HG03378 (cell line): ENCODE measurements around the gene THRSP.
"Not testable (repeated sequence)": the region's sequence is repeated elsewhere in the genome, so short reads cannot be mapped to it uniquely, and the experiment has no call there.

Experiments
- ATAC-seq: cut with Tn5 transposase; IDR thresholded peaks from one replicate; pipeline ENCODE4 v1.9.1; 2021; ENCODE audit warnings: mild to moderate bottlenecking, moderate library complexity; ENCODE audit not compliant: unreplicated experiment

The THRSP gene

DNA sequence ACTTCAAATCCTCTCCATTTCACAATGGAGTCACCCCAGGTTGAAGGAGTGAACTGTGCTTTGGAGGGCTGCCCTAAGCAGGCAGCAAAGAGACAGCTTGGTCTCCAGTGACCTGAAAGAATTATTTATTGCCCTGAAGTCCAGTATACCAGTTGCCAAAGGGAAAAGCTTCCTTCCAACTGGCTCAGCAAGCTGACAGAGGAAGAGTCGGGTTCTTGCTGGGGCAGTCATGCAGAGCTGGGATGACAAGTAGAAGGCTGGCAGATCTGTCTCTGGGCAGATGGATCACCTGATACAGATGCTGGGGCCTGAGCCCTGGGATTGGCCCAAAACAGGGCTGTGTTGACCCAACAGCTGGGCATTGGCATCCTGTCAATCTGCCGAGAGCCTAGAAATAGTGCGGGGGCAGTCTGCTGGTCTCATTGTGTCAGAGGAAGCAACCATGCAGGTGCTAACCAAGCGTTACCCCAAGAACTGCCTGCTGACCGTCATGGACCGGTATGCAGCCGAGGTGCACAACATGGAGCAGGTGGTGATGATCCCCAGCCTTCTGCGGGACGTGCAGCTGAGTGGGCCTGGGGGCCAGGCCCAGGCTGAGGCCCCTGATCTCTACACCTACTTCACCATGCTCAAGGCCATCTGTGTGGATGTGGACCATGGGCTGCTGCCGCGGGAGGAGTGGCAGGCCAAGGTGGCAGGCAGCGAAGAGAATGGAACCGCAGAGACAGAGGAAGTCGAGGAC is at the start of gene THRSP:
Gene THRSP, plus strand, starts transcription at position 422 of the 742 bp plus-strand sequence. Its CDS starts 21 bp downstream, at position 443.
- no peak for ATAC-seq

DNA sequence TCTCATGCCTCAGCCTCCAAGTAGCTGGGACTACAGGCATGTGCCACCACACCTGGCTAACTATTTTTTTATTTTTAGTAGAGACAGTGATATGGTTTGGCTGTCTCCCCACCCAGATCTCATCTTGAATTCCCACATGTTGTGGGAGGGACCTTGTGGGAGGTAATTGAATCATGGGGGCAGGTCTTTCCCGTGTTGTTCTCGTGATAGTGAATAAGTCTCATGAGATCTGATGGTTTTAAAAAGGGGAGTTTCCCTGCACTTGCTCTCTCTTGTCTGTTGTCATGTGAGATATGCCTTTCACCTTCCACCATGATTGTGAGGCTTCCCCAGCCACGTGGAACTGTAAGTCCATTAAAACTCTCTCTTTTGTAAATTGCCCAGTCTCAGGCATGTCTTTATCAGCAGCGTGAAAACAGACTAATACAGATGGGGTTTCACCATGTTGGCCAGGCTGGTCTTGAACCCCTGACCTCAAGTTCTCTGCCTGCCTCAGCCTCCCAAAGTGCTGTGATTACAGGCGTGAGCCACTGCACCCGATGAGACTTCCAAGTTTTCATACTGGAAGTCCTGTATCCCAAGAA is 48.6 kb upstream of the THRSP start:
- ATAC-seq = not testable (repeated sequence)

DNA sequence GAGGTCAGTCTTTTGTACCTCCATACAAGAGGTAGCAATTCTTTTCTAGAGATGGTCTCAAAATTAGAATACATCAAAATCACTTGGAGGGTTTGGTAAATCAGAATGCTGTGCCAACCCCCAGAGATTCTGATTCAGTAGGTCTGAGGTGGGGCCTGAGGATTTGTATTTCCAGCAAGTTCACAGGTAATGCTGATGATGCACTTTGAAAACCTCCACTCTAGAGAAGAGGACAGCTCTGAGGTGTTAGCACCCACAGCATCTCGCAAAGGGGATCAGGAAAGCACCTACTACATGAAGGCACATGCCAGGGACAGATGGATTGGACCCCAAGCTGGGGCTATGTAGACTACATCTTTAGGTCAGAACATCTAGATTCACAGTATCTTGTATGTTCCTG is 47.8 kb upstream of the THRSP start:
- ATAC-seq = no peak

GRCh38 chr11:78019808-78020207 is 43.9 kb upstream of the THRSP start:
- no peak for ATAC-seq

GRCh38 chr11:78020246-78020645 is 43.4 kb upstream of the THRSP start:
- ATAC-seq = no peak

DNA sequence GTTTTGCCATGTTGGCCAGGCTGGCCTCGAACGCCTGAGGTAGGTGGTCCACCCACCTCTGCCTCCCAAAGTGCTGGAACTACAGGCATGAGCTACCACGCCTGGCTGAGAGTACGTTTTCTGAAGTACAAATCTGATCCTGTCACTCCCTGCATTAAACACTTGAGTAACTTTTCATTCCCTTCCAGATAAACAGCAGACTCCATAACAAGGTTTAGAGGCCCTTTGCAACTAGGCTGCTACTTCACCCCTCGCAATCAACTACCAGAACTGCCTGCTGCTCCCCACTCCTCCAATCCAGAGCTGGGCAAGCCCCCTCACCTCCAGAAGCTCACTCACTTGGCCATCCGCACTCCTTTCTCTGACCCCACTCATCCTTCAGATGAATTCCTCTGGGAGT is 42.0 kb upstream of the THRSP start:
- ATAC-seq = no peak

GRCh38 chr11:78022397-78023396 is 41.0 kb upstream of the THRSP start, which contains the start of gene KCTD14:
KCTD14 (minus strand) TSS chr11:78023276; CDS start chr11:78023249, 27 bp downstream.
- ATAC-seq = no peak

DNA sequence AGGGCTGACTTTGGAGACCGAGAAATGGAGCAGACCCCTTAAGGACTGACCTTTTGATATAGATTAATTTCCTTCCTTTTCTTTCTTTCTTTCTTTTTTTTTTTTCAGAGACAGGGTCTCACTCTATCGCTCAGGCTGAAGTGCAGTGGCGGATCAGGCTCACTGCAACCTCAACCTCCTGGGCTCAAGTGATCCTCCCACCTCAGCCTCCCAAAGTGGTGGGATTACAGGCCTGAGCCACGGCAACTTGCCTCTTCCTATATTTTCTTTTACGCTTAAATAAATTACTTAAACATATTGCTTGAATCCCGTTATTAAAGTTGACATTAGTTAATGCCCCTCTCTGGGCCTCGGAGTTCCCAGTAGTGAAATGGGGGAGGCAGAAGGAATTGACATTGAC is 40.2 kb upstream of the THRSP start:
- ATAC-seq = no peak

- ATAC-seq = no peak
Measured at GRCh38 chr11:78025378-78025777, 38.3 kb upstream of the THRSP start.

DNA sequence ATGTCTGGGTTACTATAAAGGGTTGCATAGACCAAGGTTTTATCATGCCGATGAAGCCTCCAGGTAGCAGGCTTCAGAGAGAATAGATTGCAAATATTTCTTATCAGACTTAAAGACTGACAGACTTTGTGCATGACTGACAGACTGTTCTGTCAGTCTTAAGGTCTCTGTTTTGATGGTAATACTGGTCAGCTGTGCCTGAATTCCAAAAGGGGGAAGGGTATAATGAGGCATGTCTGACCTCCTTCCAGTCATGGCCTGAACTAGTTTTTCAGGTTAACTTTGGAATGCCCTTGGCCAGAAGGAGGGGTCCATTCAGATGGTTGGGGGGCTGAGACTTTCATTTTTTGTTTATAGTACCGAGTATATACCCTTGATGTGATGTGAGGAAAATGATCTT is 35.9 kb upstream of the THRSP start:
- ATAC-seq = no peak

DNA sequence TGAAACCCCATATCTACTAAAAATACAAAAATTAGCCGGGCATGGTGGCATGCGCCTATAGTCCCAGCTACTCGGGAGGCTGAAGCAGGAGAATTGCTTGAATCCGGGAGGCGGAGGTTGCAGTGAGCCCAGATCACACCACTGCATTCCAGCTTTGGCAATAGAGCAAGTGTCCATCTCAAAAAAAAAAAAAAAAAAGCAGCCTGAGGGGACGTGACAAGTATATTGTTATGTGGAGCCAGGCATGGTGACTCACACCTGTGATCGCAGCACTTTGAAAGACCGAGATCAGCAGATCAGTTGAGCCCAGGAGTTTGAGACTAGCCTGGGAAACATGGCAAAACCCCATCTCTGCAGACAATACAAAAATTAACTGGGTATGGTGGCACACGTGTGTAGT is 35.2 kb upstream of the THRSP start:
- ATAC-seq = not testable (repeated sequence)

DNA sequence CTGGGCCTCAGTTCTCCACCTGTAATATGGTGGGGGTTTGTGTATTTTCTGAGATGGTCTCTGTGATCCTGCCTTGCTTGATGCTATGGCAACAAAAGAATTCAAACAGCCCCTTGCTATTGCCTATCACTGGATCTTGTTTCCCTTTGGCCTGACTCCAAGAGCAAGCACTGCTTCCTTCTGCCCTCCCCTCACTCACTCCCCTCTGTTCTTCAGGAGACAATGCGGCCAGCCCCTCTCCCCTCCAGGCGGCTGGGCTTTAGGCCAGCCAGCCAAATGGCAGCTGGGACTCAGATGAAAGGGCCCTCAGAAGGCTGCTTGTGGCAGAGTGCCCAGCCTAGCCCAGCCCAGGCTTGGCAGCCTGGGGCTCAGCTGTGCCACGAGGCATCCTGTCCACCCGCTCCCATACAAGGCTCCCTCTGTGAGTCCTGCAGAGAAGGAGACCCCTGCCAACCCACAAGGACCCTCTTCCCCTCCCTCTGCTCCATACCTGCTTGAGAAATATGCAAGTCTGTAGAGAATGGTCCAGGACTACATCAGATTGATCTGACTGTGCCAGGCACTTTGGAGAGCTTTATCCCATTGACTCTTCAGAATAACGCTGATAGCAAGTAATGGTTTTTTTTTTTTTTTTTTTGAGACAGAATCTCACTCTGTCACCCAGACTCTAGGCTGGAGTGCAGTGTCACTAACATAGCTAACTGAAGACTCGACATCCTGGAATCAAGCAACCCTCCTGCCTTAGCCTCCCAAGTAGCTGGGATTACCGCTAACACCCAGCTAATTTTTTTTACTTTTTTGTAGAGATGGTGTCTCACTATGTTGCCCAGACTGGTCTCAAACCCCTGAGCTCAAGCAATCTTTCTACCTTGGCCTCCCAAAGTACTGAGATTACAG is 33.0 kb upstream of the THRSP start:
- no peak for ATAC-seq

- peak; percentile 85 for ATAC-seq
Measured at GRCh38 chr11:78031629-78032028, 32.0 kb upstream of the THRSP start.

- no peak for ATAC-seq
Measured at GRCh38 chr11:78032090-78032489, 31.6 kb upstream of the THRSP start.

GRCh38 chr11:78033040-78033439 is 30.6 kb upstream of the THRSP start:
- ATAC-seq = no peak

DNA sequence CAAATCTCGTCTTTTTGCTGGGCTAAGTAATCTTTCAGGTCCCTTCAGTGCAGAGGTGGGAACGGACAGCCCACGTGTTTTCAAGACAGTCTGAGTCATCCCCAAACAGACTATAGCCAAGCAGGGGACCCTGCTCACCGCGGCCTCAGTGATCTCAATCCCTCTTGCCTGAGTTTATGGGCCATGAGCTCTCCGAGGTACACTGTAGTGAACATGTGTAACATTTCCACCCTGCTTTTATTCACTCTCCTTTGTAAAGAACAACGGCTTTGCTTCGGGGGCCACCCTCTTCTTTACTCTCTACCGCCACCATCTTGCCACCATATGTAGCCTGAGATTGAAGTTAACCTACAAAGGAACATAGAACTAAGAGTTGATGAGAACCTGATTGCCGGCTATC is 29.0 kb upstream of the THRSP start:
- ATAC-seq = no peak

DNA sequence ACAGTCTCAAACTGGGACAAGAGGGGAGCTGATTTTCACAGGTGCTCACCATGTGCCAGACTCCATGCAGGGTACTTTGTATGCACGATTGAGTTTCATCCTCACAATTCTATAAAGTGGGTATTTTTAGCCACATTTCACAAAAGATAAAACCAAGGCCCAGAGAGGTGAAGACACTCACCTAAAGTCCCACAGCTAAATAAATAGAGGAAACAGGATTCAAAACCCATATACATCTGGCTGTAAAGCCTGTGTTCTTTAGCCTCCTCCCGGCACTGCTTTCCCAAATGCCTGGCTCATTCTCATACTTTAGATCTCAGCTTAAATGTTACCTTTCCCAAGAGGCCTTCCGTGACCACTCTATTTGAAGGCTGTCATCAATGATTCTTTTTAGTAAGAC is 27.3 kb upstream of the THRSP start:
- ATAC-seq = no peak

GRCh38 chr11:78037056-78037455 is 26.6 kb upstream of the THRSP start:
- ATAC-seq = no peak

- no peak for ATAC-seq
Measured at GRCh38 chr11:78037825-78038620, 25.6 kb upstream of the THRSP start.
